ENCODE measurements around the gene DRD4.

DNA sequence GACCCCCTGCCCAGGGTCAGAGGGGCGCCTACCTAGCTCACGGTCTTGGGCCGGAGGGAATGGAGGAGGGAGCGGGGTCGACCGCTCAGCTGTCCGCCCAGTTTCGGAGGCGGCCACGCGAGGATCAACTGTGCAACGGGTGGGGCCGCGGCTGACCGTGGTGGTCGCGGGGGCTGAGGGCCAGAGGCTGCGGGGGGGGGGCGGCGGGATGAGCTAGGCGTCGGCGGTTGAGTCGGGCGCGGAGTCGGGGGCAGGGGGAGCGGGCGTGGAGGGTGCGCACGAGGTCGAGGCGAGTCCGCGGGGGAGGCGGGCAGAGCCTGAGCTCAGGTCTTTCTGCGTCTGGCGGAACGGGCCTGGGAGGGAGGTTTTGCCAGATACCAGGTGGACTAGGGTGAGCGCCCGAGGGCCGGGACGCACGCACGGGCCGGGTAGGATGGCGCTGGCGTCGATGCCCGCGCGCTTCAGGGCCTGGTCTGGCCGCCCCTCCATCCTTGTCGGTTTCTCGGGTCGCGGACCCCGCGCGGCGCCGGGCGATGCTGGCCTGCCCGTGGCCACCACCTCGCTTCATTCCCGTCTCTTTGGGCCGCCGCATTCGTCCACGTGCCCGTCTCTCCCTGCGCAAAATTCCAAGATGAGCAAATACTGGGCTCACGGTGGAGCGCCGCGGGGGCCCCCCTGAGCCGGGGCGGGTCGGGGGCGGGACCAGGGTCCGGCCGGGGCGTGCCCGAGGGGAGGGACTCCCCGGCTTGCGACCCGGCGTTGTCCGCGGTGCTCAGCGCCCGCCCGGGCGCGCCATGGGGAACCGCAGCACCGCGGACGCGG, at the start of gene DRD4:
- TF ChIP-seq, protein P1, sequence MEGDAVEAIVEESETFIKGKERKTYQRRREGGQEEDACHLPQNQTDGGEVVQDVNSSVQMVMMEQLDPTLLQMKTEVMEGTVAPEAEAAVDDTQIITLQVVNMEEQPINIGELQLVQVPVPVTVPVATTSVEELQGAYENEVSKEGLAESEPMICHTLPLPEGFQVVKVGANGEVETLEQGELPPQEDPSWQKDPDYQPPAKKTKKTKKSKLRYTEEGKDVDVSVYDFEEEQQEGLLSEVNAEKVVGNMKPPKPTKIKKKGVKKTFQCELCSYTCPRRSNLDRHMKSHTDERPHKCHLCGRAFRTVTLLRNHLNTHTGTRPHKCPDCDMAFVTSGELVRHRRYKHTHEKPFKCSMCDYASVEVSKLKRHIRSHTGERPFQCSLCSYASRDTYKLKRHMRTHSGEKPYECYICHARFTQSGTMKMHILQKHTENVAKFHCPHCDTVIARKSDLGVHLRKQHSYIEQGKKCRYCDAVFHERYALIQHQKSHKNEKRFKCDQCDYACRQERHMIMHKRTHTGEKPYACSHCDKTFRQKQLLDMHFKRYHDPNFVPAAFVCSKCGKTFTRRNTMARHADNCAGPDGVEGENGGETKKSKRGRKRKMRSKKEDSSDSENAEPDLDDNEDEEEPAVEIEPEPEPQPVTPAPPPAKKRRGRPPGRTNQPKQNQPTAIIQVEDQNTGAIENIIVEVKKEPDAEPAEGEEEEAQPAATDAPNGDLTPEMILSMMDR (IDR thresholded peaks at IDR 0.05; ENCODE audit: poor library complexity) = no peak
- no peak for TF ChIP-seq EZH2 (IDR thresholded peaks at IDR 0.05; ENCODE audit: borderline replicate concordance)
- no peak for TF ChIP-seq EZH2phosphoT487 (IDR thresholded peaks at IDR 0.05; ENCODE audit: low read depth, severe bottlenecking, unreplicated experiment)
